HEK293 (cell line): ENCODE results near the gene PTPRH.
A peak's percentile ranks its signal among the peaks of the same experiment; 100 is the strongest.

ENCODE experiments used
- FEZF1 ChIP-seq: fragments of 450-650 bp; formaldehyde crosslinking; IDR thresholded peaks from 2 replicates; pipeline ENCODE4 v1.5.1; 2016; ENCODE audit warnings: missing biosample characterization, missing genetic modification characterization
- GFI1B ChIP-seq: fragments of 450-650 bp; formaldehyde crosslinking; IDR thresholded peaks from 2 replicates; pipeline ENCODE4 v1.5.1; 2016; ENCODE audit warnings: missing biosample characterization, missing genetic modification characterization
- GLI4 ChIP-seq: fragments of 450-650 bp; formaldehyde crosslinking; IDR thresholded peaks from 2 replicates; pipeline ENCODE4 v1.5.1; 2016; ENCODE audit warnings: missing biosample characterization, missing genetic modification characterization
- KLF1 ChIP-seq: fragments of 450-650 bp; formaldehyde crosslinking; IDR thresholded peaks from 2 replicates; pipeline ENCODE4 v1.5.1; 2016; ENCODE audit warnings: missing biosample characterization, missing genetic modification characterization
- KLF7 ChIP-seq: fragments of 450-650 bp; formaldehyde crosslinking; IDR thresholded peaks from 2 replicates; pipeline ENCODE4 v1.5.1; 2016; ENCODE audit warnings: missing biosample characterization, missing genetic modification characterization, borderline replicate concordance
- MEIS1 ChIP-seq: sonication (generic); formaldehyde crosslinking; IDR thresholded peaks from 2 replicates; pipeline ENCODE4 v1.8.1; 2022; ENCODE audit warnings: missing genetic modification reagents, mild to moderate bottlenecking, borderline replicate concordance
- MZF1 ChIP-seq: fragments of 450-650 bp; formaldehyde crosslinking; IDR thresholded peaks from 2 replicates; pipeline ENCODE4 v1.5.1; 2017; ENCODE audit warnings: missing biosample characterization, missing genetic modification characterization, borderline replicate concordance
- PRDM6 ChIP-seq: fragments of 450-650 bp; formaldehyde crosslinking; IDR thresholded peaks from 2 replicates; pipeline ENCODE4 v1.5.1; 2017; ENCODE audit warnings: missing biosample characterization, missing genetic modification characterization
- RBAK ChIP-seq: fragments of 450-650 bp; formaldehyde crosslinking; IDR thresholded peaks from 2 replicates; pipeline ENCODE4 v1.5.1; 2016; ENCODE audit warnings: missing biosample characterization, missing genetic modification characterization
- REPIN1 ChIP-seq: fragments of 450-650 bp; formaldehyde crosslinking; IDR thresholded peaks from 2 replicates; pipeline ENCODE4 v1.5.1; 2017; ENCODE audit warnings: missing biosample characterization, missing genetic modification characterization, low read depth
- ZNF155 ChIP-seq: fragments of 450-650 bp; formaldehyde crosslinking; IDR thresholded peaks from 2 replicates; pipeline ENCODE4 v1.5.1; 2016; ENCODE audit warnings: missing biosample characterization, missing genetic modification characterization
- ZNF157 ChIP-seq: fragments of 450-650 bp; formaldehyde crosslinking; IDR thresholded peaks from 2 replicates; pipeline ENCODE4 v1.5.1; 2016; ENCODE audit warnings: missing biosample characterization, missing genetic modification characterization
- ZNF169 ChIP-seq: fragments of 450-650 bp; formaldehyde crosslinking; IDR thresholded peaks from 2 replicates; pipeline ENCODE4 v1.5.1; 2016; ENCODE audit warnings: missing biosample characterization, missing genetic modification characterization
- ZNF211 ChIP-seq: fragments of 450-650 bp; formaldehyde crosslinking; IDR thresholded peaks from 2 replicates; pipeline ENCODE4 v1.5.1; 2016; ENCODE audit warnings: low read depth, missing biosample characterization, missing genetic modification characterization
- ZNF214 ChIP-seq: fragments of 450-650 bp; formaldehyde crosslinking; IDR thresholded peaks from 2 replicates; pipeline ENCODE4 v1.5.1; 2017; ENCODE audit warnings: missing biosample characterization, mild to moderate bottlenecking, missing genetic modification characterization, borderline replicate concordance
- ZNF239 ChIP-seq: fragments of 450-650 bp; formaldehyde crosslinking; IDR thresholded peaks from 2 replicates; pipeline ENCODE4 v1.5.1; 2016; ENCODE audit warnings: missing biosample characterization, missing genetic modification characterization
- ZNF280C ChIP-seq: fragments of 450-650 bp; formaldehyde crosslinking; IDR thresholded peaks from 2 replicates; pipeline ENCODE4 v1.5.1; 2016; ENCODE audit warnings: missing biosample characterization, missing genetic modification characterization
- ZNF311 ChIP-seq: fragments of 450-650 bp; formaldehyde crosslinking; IDR thresholded peaks from 2 replicates; pipeline ENCODE4 v1.5.1; 2017; ENCODE audit warnings: missing biosample characterization, missing genetic modification characterization, borderline replicate concordance
- ZNF335 ChIP-seq: fragments of 450-650 bp; formaldehyde crosslinking; conservative IDR thresholded peaks from 2 replicates; pipeline ENCODE4 v1.5.1; 2016; ENCODE audit warnings: missing biosample characterization, missing genetic modification characterization
- ZNF341 ChIP-seq: fragments of 450-650 bp; formaldehyde crosslinking; IDR thresholded peaks from 2 replicates; pipeline ENCODE4; 2016; ENCODE audit warnings: low read depth, missing biosample characterization, missing genetic modification characterization
- ZNF37A ChIP-seq: fragments of 450-650 bp; IDR thresholded peaks from 2 replicates; pipeline ENCODE4 v1.5.1; 2018; ENCODE audit warnings: missing biosample characterization, missing genetic modification characterization
- ZNF391 ChIP-seq: fragments of 450-650 bp; formaldehyde crosslinking; IDR thresholded peaks from 2 replicates; pipeline ENCODE4 v1.5.1; 2016; ENCODE audit warnings: low read depth, missing biosample characterization, missing genetic modification characterization, borderline replicate concordance
- ZNF394 ChIP-seq: fragments of 450-650 bp; formaldehyde crosslinking; IDR thresholded peaks from 2 replicates; pipeline ENCODE4 v1.5.1; 2016; ENCODE audit warnings: missing biosample characterization, missing genetic modification characterization, mild to moderate bottlenecking, moderate library complexity, borderline replicate concordance
- ZNF423 ChIP-seq: fragments of 450-650 bp; formaldehyde crosslinking; IDR thresholded peaks from 2 replicates; pipeline ENCODE4 v1.5.1; 2016; ENCODE audit warnings: missing biosample characterization, missing genetic modification characterization
- ZNF473 ChIP-seq: fragments of 450-650 bp; formaldehyde crosslinking; IDR thresholded peaks from 2 replicates; pipeline ENCODE4 v1.5.1; 2017; ENCODE audit warnings: missing biosample characterization, missing genetic modification characterization
- ZNF48 ChIP-seq: fragments of 450-650 bp; formaldehyde crosslinking; IDR thresholded peaks from 2 replicates; pipeline ENCODE4 v1.5.1; 2016; ENCODE audit warnings: missing biosample characterization, missing genetic modification characterization
- ZNF510 ChIP-seq: fragments of 450-650 bp; formaldehyde crosslinking; IDR thresholded peaks from 2 replicates; pipeline ENCODE4 v1.5.1; 2018; ENCODE audit warnings: mild to moderate bottlenecking, missing genetic modification characterization, missing biosample characterization; ENCODE audit not compliant: insufficient replicate concordance
- ZNF514 ChIP-seq: fragments of 450-650 bp; formaldehyde crosslinking; IDR thresholded peaks from 2 replicates; pipeline ENCODE4 v1.5.1; 2016; ENCODE audit warnings: missing biosample characterization, missing genetic modification characterization
- ZNF600 ChIP-seq: fragments of 450-650 bp; formaldehyde crosslinking; IDR thresholded peaks from 2 replicates; pipeline ENCODE4 v1.5.1; 2016; ENCODE audit warnings: missing biosample characterization, missing genetic modification characterization
- ZNF670 ChIP-seq: fragments of 450-650 bp; formaldehyde crosslinking; IDR thresholded peaks from 2 replicates; pipeline ENCODE4 v1.5.1; 2016; ENCODE audit warnings: missing biosample characterization, missing genetic modification characterization, low read depth
- ZNF692 ChIP-seq: fragments of 450-650 bp; formaldehyde crosslinking; IDR thresholded peaks from 2 replicates; pipeline ENCODE4 v1.5.1; 2016; ENCODE audit warnings: missing biosample characterization, missing genetic modification characterization
- ZNF701 ChIP-seq: fragments of 450-650 bp; formaldehyde crosslinking; IDR thresholded peaks from 2 replicates; pipeline ENCODE4 v1.5.1; 2016; ENCODE audit warnings: missing biosample characterization, missing genetic modification characterization
- ZNF830 ChIP-seq: fragments of 450-650 bp; IDR thresholded peaks from 2 replicates; pipeline ENCODE4 v1.5.0; 2018; ENCODE audit warnings: missing biosample characterization, missing genetic modification characterization, low read depth, mild to moderate bottlenecking, moderate library complexity
- ZNF837 ChIP-seq: fragments of 450-650 bp; formaldehyde crosslinking; IDR thresholded peaks from 2 replicates; pipeline ENCODE4 v1.5.1; 2016; ENCODE audit warnings: missing biosample characterization, missing genetic modification characterization
- TF ChIP-seq, protein P1 (sequence below): fragments of 450-650 bp; formaldehyde crosslinking; optimal IDR thresholded peaks from 2 replicates; pipeline ENCODE3; 2016; ENCODE audit warnings: missing biosample characterization, mild to moderate bottlenecking, missing genetic modification characterization

PTPRH gene

GRCh38 chr19:55166530-55167268, 42.6 kb downstream of the PTPRH start, which contains the start of gene DNAAF3 (continued):
- TF ChIP-seq MZF1: no peak
- TF ChIP-seq ZNF37A (tag by site-specific recombination): no peak
- TF ChIP-seq ZNF394 (tag by site-specific recombination): no peak
- no peak for TF ChIP-seq ZNF514 (tag by site-specific recombination)
- no peak for TF ChIP-seq ZNF280C (tag by site-specific recombination)
- TF ChIP-seq ZNF335: no peak; the same call in 1 of the 2 replicates
- TF ChIP-seq ZNF423 (tag by site-specific recombination): no peak
- TF ChIP-seq ZNF830: no peak
- no peak for TF ChIP-seq GFI1B
- TF ChIP-seq PRDM6 (tag by site-specific recombination): no peak
- TF ChIP-seq GLI4 (tag by site-specific recombination): no peak
- peak; percentile 94 for TF ChIP-seq ZNF341 (tag by site-specific recombination)
- TF ChIP-seq ZNF692 (tag by site-specific recombination): no peak
- no peak for TF ChIP-seq FEZF1 (tag by site-specific recombination)
- no peak for TF ChIP-seq ZNF701 (tag by site-specific recombination)
- TF ChIP-seq ZNF157 (tag by site-specific recombination): no peak
- TF ChIP-seq KLF1 (tag by site-specific recombination): peak; percentile 73
- peak; percentile 45; the same call in 1 of the 2 replicates for TF ChIP-seq ZNF391 (tag by site-specific recombination)
- no peak for TF ChIP-seq ZNF670 (tag by site-specific recombination)
- TF ChIP-seq ZNF311 (tag by site-specific recombination): no peak
- no peak for TF ChIP-seq ZNF155 (tag by site-specific recombination)
- TF ChIP-seq KLF7: no peak
- no peak; the same call in 1 of the 2 replicates for TF ChIP-seq ZNF211 (tag by site-specific recombination)
- TF ChIP-seq ZNF214: no peak
- no peak for TF ChIP-seq RBAK (tag by site-specific recombination)
- TF ChIP-seq ZNF600 (tag by site-specific recombination): no peak
- TF ChIP-seq, protein P1, sequence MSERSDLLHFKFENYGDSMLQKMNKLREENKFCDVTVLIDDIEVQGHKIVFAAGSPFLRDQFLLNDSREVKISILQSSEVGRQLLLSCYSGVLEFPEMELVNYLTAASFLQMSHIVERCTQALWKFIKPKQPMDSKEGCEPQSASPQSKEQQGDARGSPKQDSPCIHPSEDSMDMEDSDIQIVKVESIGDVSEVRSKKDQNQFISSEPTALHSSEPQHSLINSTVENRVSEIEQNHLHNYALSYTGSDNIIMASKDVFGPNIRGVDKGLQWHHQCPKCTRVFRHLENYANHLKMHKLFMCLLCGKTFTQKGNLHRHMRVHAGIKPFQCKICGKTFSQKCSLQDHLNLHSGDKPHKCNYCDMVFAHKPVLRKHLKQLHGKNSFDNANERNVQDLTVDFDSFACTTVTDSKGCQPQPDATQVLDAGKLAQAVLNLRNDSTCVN (tag by site-specific recombination): no peak
- no peak for TF ChIP-seq ZNF239 (tag by site-specific recombination)
- TF ChIP-seq ZNF48: no peak
- TF ChIP-seq ZNF837: no peak
- no peak for TF ChIP-seq ZNF473 (tag by site-specific recombination)
- no peak for TF ChIP-seq ZNF169 (tag by site-specific recombination)
- TF ChIP-seq MEIS1: no peak
- TF ChIP-seq REPIN1: peak; percentile 28; the same call in 1 of the 2 replicates
- TF ChIP-seq ZNF510: no peak
